Measurements from ENCODE around the gene SGK1.
"Not testable (repeated sequence)": the region's sequence is repeated elsewhere in the genome, so short reads cannot be mapped to it uniquely, and the experiment has no call there.

Gene SGK1

GRCh38 chr6:134251320-134251719, 66.6 kb downstream of the SGK1 start:
- DNase-seq (ENCODE audit: low spot score): no peak

- DNase-seq (ENCODE audit: low spot score): no peak
These were observed 67.1 kb downstream of the SGK1 start for GRCh38 chr6:134250776-134251175.

GRCh38 chr6:134249759-134250602, 67.9 kb downstream of the SGK1 start:
- no peak for DNase-seq (ENCODE audit: low spot score)

GRCh38 chr6:134249239-134249758, 68.6 kb downstream of the SGK1 start:
- no peak for DNase-seq (ENCODE audit: low spot score)

GRCh38 chr6:134247844-134248580, 69.9 kb downstream of the SGK1 start:
- no peak for DNase-seq (ENCODE audit: low spot score)

GRCh38 chr6:134247231-134247833, 70.6 kb downstream of the SGK1 start:
- no peak for DNase-seq (ENCODE audit: low spot score)

- no peak for DNase-seq (ENCODE audit: low spot score)
These were observed 72.2 kb downstream of the SGK1 start for GRCh38 chr6:134245706-134246105.

GRCh38 chr6:134245041-134245440, 72.9 kb downstream of the SGK1 start:
- DNase-seq (ENCODE audit: low spot score): no peak

GRCh38 chr6:134240665-134241431, 77.1 kb downstream of the SGK1 start:
- no peak for DNase-seq (ENCODE audit: low spot score)

GRCh38 chr6:134238960-134239795, 78.7 kb downstream of the SGK1 start:
- DNase-seq (ENCODE audit: low spot score): no peak

GRCh38 chr6:134238006-134238405, 79.9 kb downstream of the SGK1 start:
- DNase-seq (ENCODE audit: low spot score): no peak

GRCh38 chr6:134235937-134236751, 81.8 kb downstream of the SGK1 start:
- peak; percentile 49 for DNase-seq (ENCODE audit: low spot score)

GRCh38 chr6:134235334-134235733, 82.6 kb downstream of the SGK1 start:
- DNase-seq (ENCODE audit: low spot score): not testable (repeated sequence)

GRCh38 chr6:134233180-134233955, 84.5 kb downstream of the SGK1 start:
- no peak for DNase-seq (ENCODE audit: low spot score)

GRCh38 chr6:134230940-134231339, 87.0 kb downstream of the SGK1 start:
- DNase-seq (ENCODE audit: low spot score): no peak

GRCh38 chr6:134230087-134230700, 87.7 kb downstream of the SGK1 start:
- no peak for DNase-seq (ENCODE audit: low spot score)

- no peak for DNase-seq (ENCODE audit: low spot score)
These were observed 88.4 kb downstream of the SGK1 start for GRCh38 chr6:134229520-134229919.

- DNase-seq (ENCODE audit: low spot score): no peak
These were observed 94.0 kb downstream of the SGK1 start for GRCh38 chr6:134223796-134224420.
